Tibial nerve (tissue), 4 donors: ENCODE measurements around the gene PNPO. TPM values are rescaled to one million over a fixed set of nuclear protein-coding genes. Genes with fewer than 3 reads are reported as not detected.
"Not testable (repeated sequence)": the region's sequence is repeated elsewhere in the genome, so short reads cannot be mapped to it uniquely, and the experiment has no call there.

Experiments used
- DNase-seq, 2 donors: peaks; one replicate each; pipeline ENCODE4 v3.0.0-alpha.2; 2019; ENCODE audit warnings: low spot score in 2 of 2
- H3K27ac ChIP-seq, 4 donors: fragments of 200-600 bp; sonication (generic) in 3 of 4; one replicate each; pipeline ENCODE4 v1.5.1; 2017 to 2019; ENCODE audit warnings: mild to moderate bottlenecking in 1 of 4
- H3K27me3 ChIP-seq, 2 donors: fragments of 200-600 bp; sonication (generic) in 1 of 2; one replicate each; pipeline versions ENCODE4 v1.5.1 to v1.6.0; 2017 to 2019
- H3K36me3 ChIP-seq, 3 donors: fragments of 200-600 bp; sonication (generic); one replicate each; pipeline ENCODE4 v1.5.1; 2018 to 2019
- H3K4me1 ChIP-seq, 4 donors: fragments of 200-600 bp; sonication (generic) in 3 of 4; one replicate each; pipeline ENCODE4 v1.5.1; 2017 to 2019
- H3K4me3 ChIP-seq, 4 donors: fragments of 200-600 bp; sonication (generic) in 3 of 4; one replicate each; pipeline ENCODE4 v1.5.1; 2017 to 2019; ENCODE audit warnings: mild to moderate bottlenecking in 1 of 4, moderate library complexity in 1 of 4
- H3K9me3 ChIP-seq, 4 donors: fragments of 200-600 bp; sonication (generic) in 3 of 4; one replicate each; pipeline ENCODE4 v1.5.1; 2017 to 2019
- CTCF ChIP-seq, 5 experiments: fragments of 200-600 bp in 3 of 5; fragments of 450-650 bp in 2 of 5; sonication (generic) in 3 of 5; IDR thresholded peaks; one replicate each; pipeline ENCODE4 v1.5.1; 2016 to 2019; ENCODE audit warnings: antibody characterized with exemption in 5 of 5, mild to moderate bottlenecking in 3 of 5, moderate library complexity in 2 of 5
- EP300 ChIP-seq, 2 donors: sonication (generic); formaldehyde crosslinking; IDR thresholded peaks; one replicate each; pipeline ENCODE4 v1.6.1; 2017; ENCODE audit warnings: antibody characterized with exemption in 2 of 2, mild to moderate bottlenecking in 1 of 2
- POLR2A ChIP-seq, 2 donors: fragments of 450-650 bp; IDR thresholded peaks; one replicate each; pipeline ENCODE4 v1.6.1; 2017; ENCODE audit warnings: antibody characterized with exemption in 2 of 2, mild to moderate bottlenecking in 2 of 2, moderate library complexity in 2 of 2
- WGBS, 2 donors: methylation state at CpG; one replicate each; pipeline ENCODE4 v1.1.5; 2018; 5-methylcytosine and 5-hydroxymethylcytosine counted together
- total RNA-seq, 4 donors: library from RNA; depleted of rRNA; stranded (reverse); fragments of >200 nt; gene quantifications; one replicate each; pipeline ENCODE4 v1.1.0, GENCODE V29; 2016

PNPO gene
- total RNA-seq, 4 donors from 2014 or later = 36.0 to 56.8 (median 51.2) TPM

- H3K36me3 ChIP-seq = peaks cover 0 to 28% (median 0%) of the 10 kb centered on the region in 3 donors
- WGBS, 2 donors = 27% methylated on average over 17 of the region's 17 CpGs
- H3K27ac ChIP-seq = peak overlapping the region in 1 of 4 donors; percentile 66
Observed at GRCh38 chr17:47987240-47987835, 46.0 kb downstream of the PNPO start.

GRCh38 chr17:47988445-47988844, 47.1 kb downstream of the PNPO start:
- peaks cover 0 to 17% (median 0%) of the 10 kb centered on the region in 3 donors for H3K36me3 ChIP-seq
- not testable (repeated sequence) for DNase-seq, H3K9me3 ChIP-seq, H3K27me3 ChIP-seq, H3K4me3 ChIP-seq, H3K27ac ChIP-seq
- peaks cover 0 to 25% (median 9%) of the 10 kb centered on the region in 4 donors for H3K4me1 ChIP-seq
- 83 to 100% methylated on average over 1 of the region's 1 CpG for WGBS, 2 donors

More at GRCh38 chr17:47987240-47987835, 46.0 kb downstream of the PNPO start:
- Histone ChIP-seq H3K4me3 (no peak overlapping the region), H3K4me1 (peaks cover 0 to 30% (median 9%) of the 10 kb centered on the region in 4 donors), H3K9me3 (no peaks in the 10 kb centered on the region), H3K27me3 (no peaks in the 10 kb centered on the region)
- DNase-seq = no peak
- TF ChIP-seq POLR2A (IDR thresholded peaks at IDR 0.05) (no peak), EP300 (IDR thresholded peaks at IDR 0.05) (no peak), CTCF (IDR thresholded peaks at IDR 0.05) (no peak)

- Histone ChIP-seq H3K9me3 (no peaks in the 10 kb centered on the region), H3K4me1 (peaks cover 0 to 25% (median 9%) of the 10 kb centered on the region in 4 donors), H3K27ac (no peak overlapping the region), H3K27me3 (no peaks in the 10 kb centered on the region), H3K36me3 (peaks cover 0 to 10% (median 0%) of the 10 kb centered on the region in 3 donors), H3K4me3 (no peak overlapping the region)
- no peak for DNase-seq
- WGBS, 2 donors = 70 to 76% methylated on average over 10 of the region's 10 CpGs
- TF ChIP-seq CTCF (IDR thresholded peaks at IDR 0.05) = no peak
- no peak for TF ChIP-seq POLR2A (IDR thresholded peaks at IDR 0.05)
- TF ChIP-seq EP300 (IDR thresholded peaks at IDR 0.05) = no peak
Observed at GRCh38 chr17:47989159-47989558, 47.8 kb downstream of the PNPO start.

- WGBS, 2 donors = 89 to 95% methylated on average over 1 of the region's 1 CpG
- no peak for TF ChIP-seq POLR2A (IDR thresholded peaks at IDR 0.05)
- TF ChIP-seq CTCF (IDR thresholded peaks at IDR 0.05) = no peak
- TF ChIP-seq EP300 (IDR thresholded peaks at IDR 0.05) = no peak
- H3K9me3 ChIP-seq = no peaks in the 10 kb centered on the region
- peaks cover 0 to 25% (median 9%) of the 10 kb centered on the region in 4 donors for H3K4me1 ChIP-seq
- DNase-seq = no peak
- H3K27ac ChIP-seq = no peak overlapping the region
- H3K4me3 ChIP-seq = no peak overlapping the region
- H3K27me3 ChIP-seq = no peaks in the 10 kb centered on the region
- peaks cover 0 to 5% (median 0%) of the 10 kb centered on the region in 3 donors for H3K36me3 ChIP-seq
Observed at GRCh38 chr17:47989700-47990099, 48.3 kb downstream of the PNPO start.

GRCh38 chr17:47990962-47991731, 49.8 kb downstream of the PNPO start:
- 30% methylated on average over 13 to 14 of the region's 14 CpGs for WGBS, 2 donors
- TF ChIP-seq CTCF (IDR thresholded peaks at IDR 0.05) (no peak), POLR2A (IDR thresholded peaks at IDR 0.05) (no peak), EP300 (IDR thresholded peaks at IDR 0.05) (no peak)
- DNase-seq = no peak
- Histone ChIP-seq H3K27me3 (no peaks in the 10 kb centered on the region), H3K4me1 (peaks cover 0 to 33% (median 13%) of the 10 kb centered on the region in 4 donors), H3K9me3 (no peaks in the 10 kb centered on the region), H3K4me3 (no peak overlapping the region), H3K27ac (no peak overlapping the region), H3K36me3 (no peaks in the 10 kb centered on the region)
